B cell (primary cell): ENCODE measurements around the gene P3R3URF. TPM values are rescaled to one million over a fixed set of nuclear protein-coding genes. Genes with fewer than 3 reads are reported as not detected.

Experiments used
- ATAC-seq: fragments of 200-7000 bp; cut with Tn5 transposase; one replicate; pipeline ENCODE4 v1.10.0; 2021; ENCODE audit warnings: low read depth, mild to moderate bottlenecking, moderate number of reproducible peaks, moderate library complexity
- CTCF ChIA-PET: fragments of 350-600 bp; sonication (Branson Sonifier 250); formaldehyde crosslinking; loops from one replicate; lab custom pipeline; 2021; ENCODE audit warnings: antibody characterized with exemption, inconsistent platforms; lab: Charles Lee
- POLR2A ChIA-PET: fragments of 350-600 bp; sonication (Branson Sonifier 250); formaldehyde crosslinking; loops from one replicate; lab custom pipeline; 2021; ENCODE audit warnings: antibody characterized with exemption; lab: Charles Lee
- DNase-seq: peaks from one replicate; pipeline ENCODE4 v3.0.0; 2013
- H2AFZ ChIP-seq: 2 replicates; pipeline ENCODE4 v1.6.1; 2012; ENCODE audit warnings: mild to moderate bottlenecking, low read depth, low read length; ENCODE audit not compliant: insufficient read depth, poor library complexity, severe bottlenecking
- H3K27ac ChIP-seq, 2 donors: 1 replicate in 1 of 2; 2 replicates in 1 of 2; pipeline ENCODE4 v1.5.1; 2012 to 2013; ENCODE audit warnings: low read length in 2 of 2, mild to moderate bottlenecking in 2 of 2, moderate library complexity in 1 of 2
- H3K27me3 ChIP-seq, 4 experiments: fragments of 200-600 bp in 1 of 4; sonication (generic) in 1 of 4; replicated peaks in 1 of 4; 1 replicate in 2 of 4; 2 replicates in 2 of 4; pipeline versions ENCODE4 v1.6.1 to v1.7.0; 2013 to 2016; ENCODE audit warnings: low read length in 3 of 4, mild to moderate bottlenecking in 2 of 4, mixed read lengths in 1 of 4, moderate library complexity in 1 of 4; ENCODE audit not compliant: insufficient read depth in 4 of 4, control insufficient read depth in 3 of 4; ENCODE audit errors: control extremely low read depth in 1 of 4
- H3K36me3 ChIP-seq, 2 experiments: replicated peaks in 1 of 2; 1 replicate in 1 of 2; 2 replicates in 1 of 2; pipeline versions ENCODE4 v1.6.1 to v1.7.1; 2013; ENCODE audit warnings: low read length in 1 of 2; ENCODE audit not compliant: insufficient read depth in 2 of 2, control insufficient read depth in 1 of 2; ENCODE audit errors: control extremely low read depth in 1 of 2, extremely low read depth in 1 of 2
- H3K4me1 ChIP-seq, 2 donors: fragments of 200-600 bp in 1 of 2; sonication (generic) in 1 of 2; 1 replicate in 1 of 2; 2 replicates in 1 of 2; pipeline versions ENCODE4 v1.5.1 to v1.6.1; 2013 to 2017; ENCODE audit warnings: low read length in 2 of 2; ENCODE audit not compliant: control insufficient read depth in 2 of 2, insufficient read depth in 2 of 2
- H3K4me2 ChIP-seq: replicated peaks from 2 replicates; pipeline ENCODE3; 2012; ENCODE audit warnings: mild to moderate bottlenecking, low read depth, low read length; ENCODE audit not compliant: poor library complexity, severe bottlenecking
- H3K4me3 ChIP-seq, 5 experiments: fragments of 200-600 bp in 1 of 5; sonication (generic) in 1 of 5; 1 replicate in 3 of 5; 2 replicates in 2 of 5; pipeline versions ENCODE4 v1.5.1 to v1.7.0; 2011 to 2016; ENCODE audit warnings: low read length in 4 of 5, mild to moderate bottlenecking in 4 of 5, low read depth in 2 of 5, control low read depth in 1 of 5, moderate library complexity in 1 of 5; ENCODE audit not compliant: insufficient read depth in 1 of 5; ENCODE audit errors: control extremely low read depth in 1 of 5, extremely low read depth in 1 of 5
- H3K79me2 ChIP-seq: fragments of 200-600 bp; sonication (generic); one replicate; pipeline ENCODE4 v1.6.0; 2016; ENCODE audit warnings: low read length; ENCODE audit not compliant: control insufficient read depth, insufficient read depth
- H3K9ac ChIP-seq: fragments of 200-600 bp; sonication (generic); 2 replicates; pipeline ENCODE4 v1.6.1; 2017; ENCODE audit warnings: mild to moderate bottlenecking, low read length, moderate library complexity
- H3K9me3 ChIP-seq, 3 donors: one replicate each; pipeline versions ENCODE4 v1.6.1 to v1.7.1; 2013; ENCODE audit warnings: low read length in 2 of 3; ENCODE audit not compliant: control insufficient read depth in 2 of 3, insufficient read depth in 1 of 3; ENCODE audit errors: control extremely low read depth in 1 of 3
- H4K20me1 ChIP-seq: 2 replicates; pipeline ENCODE4 v1.6.0; 2012; ENCODE audit warnings: mild to moderate bottlenecking, low read length; ENCODE audit not compliant: insufficient read depth, control insufficient read depth, poor library complexity, severe bottlenecking
- H3K27ac Mint-ChIP-seq: one replicate; pipeline ENCODE4 v1.8.0; 2021; ENCODE audit warnings: mixed read lengths
- H3K27me3 Mint-ChIP-seq: one replicate; pipeline ENCODE4 v1.8.0; 2021; ENCODE audit warnings: mixed read lengths
- H3K4me1 Mint-ChIP-seq: one replicate; pipeline ENCODE4 v1.8.0; 2021; ENCODE audit warnings: mixed read lengths
- H3K4me3 Mint-ChIP-seq: one replicate; pipeline ENCODE4 v1.8.0; 2021; ENCODE audit warnings: mixed read lengths
- H3K9me3 Mint-ChIP-seq: one replicate; pipeline ENCODE4 v1.8.0; 2022; ENCODE audit warnings: mixed read lengths; ENCODE audit not compliant: insufficient read depth
- CTCF ChIP-seq: fragments of 200-600 bp; IDR thresholded peaks from one replicate; pipeline ENCODE4 v1.8.0; 2022; ENCODE audit warnings: antibody characterized with exemption, mild to moderate bottlenecking
- EZH2 ChIP-seq: IDR thresholded peaks from 2 replicates; pipeline ENCODE4 v1.6.1; 2012; ENCODE audit warnings: borderline replicate concordance, low read depth, mild to moderate bottlenecking, moderate library complexity, low read length; ENCODE audit not compliant: insufficient read depth, poor library complexity, severe bottlenecking
- WGBS: methylation state at CpG from one replicate; pipeline ENCODE4 v1.1.5; 2013; ENCODE audit warnings: missing lambda C conversion rate; ENCODE audit not compliant: insufficient coverage; 5-methylcytosine and 5-hydroxymethylcytosine counted together
- intact Hi-C: fragments of 100-400 bp; cut with micrococcal nuclease; formaldehyde crosslinking; loops from one replicate; pipeline ENCODE4 v1.10.0; 2022
- polyA plus RNA-seq: library from polyadenylated mRNA; depleted of rRNA; stranded (reverse); fragments of >200 nt; gene quantifications from 2 replicates; pipeline ENCODE4 v1.2.3, GENCODE V29; 2012
- total RNA-seq, 2 donors: library from RNA; stranded (reverse); fragments of 120-200 nt in 1 of 2; gene quantifications; 1 replicate in 1 of 2; 2 replicates in 1 of 2; pipeline versions ENCODE4 v1.2.3 to v1.2.4, GENCODE V29; 2013 to 2022

P3R3URF gene
- total and polyA plus RNA-seq, 2 donors (not counting 1 experiment from before 2014, with no cell fraction given), result not detected

- ChIA-PET CTCF (interaction anchor here (0.6 to 1.5 kb wide), 2 partner anchors 30 to 530 kb away, joined by 3 read pairs; no protein-coding TSS in a partner anchor), POLR2A (no interaction called here)
- Mint-ChIP-seq H3K9me3 (no peaks in the 10 kb centered on the region), H3K27me3 (no peaks in the 10 kb centered on the region), H3K4me1 (peaks cover 14% of the 10 kb centered on the region), H3K27ac (no peak overlapping the region), H3K4me3 (no peak overlapping the region)
- Histone ChIP-seq H4K20me1 (no peaks in the 10 kb centered on the region), H3K4me1 (peaks cover 12 to 19% of the 10 kb centered on the region in 2 donors), H3K9ac (no peak overlapping the region), H3K27me3 (no peaks in the 10 kb centered on the region), H3K4me2 (no peak overlapping the region), H2AFZ (no peak overlapping the region), H3K4me3 (no peak overlapping the region), H3K27ac (no peak overlapping the region), H3K36me3 (peaks cover 0 to 47% of the 10 kb centered on the region in 2 experiments), H3K9me3 (no peaks in the 10 kb centered on the region), H3K79me2 (peaks cover 9% of the 10 kb centered on the region)
- WGBS, result 100% methylated on average over 6 of the region's 9 CpGs
- ATAC-seq, result no peak
- intact Hi-C loops, result no loop called here
- TF ChIP-seq EZH2, result no peak
- TF ChIP-seq CTCF, result no peak
- DNase-seq, result no peak
These were observed 17.8 kb upstream of the P3R3URF start for GRCh38 chr1:46193984-46194570.

GRCh38 chr1:46193285-46193684, 17.0 kb upstream of the P3R3URF start:
- Histone ChIP-seq H3K4me2 (no peak overlapping the region), H3K27me3 (no peaks in the 10 kb centered on the region), H2AFZ (no peak overlapping the region), H3K27ac (no peak overlapping the region), H3K79me2 (peaks cover 9% of the 10 kb centered on the region), H4K20me1 (no peaks in the 10 kb centered on the region), H3K36me3 (peaks cover 0 to 51% of the 10 kb centered on the region in 2 experiments), H3K4me1 (peaks cover 8 to 13% of the 10 kb centered on the region in 2 donors), H3K9ac (no peak overlapping the region), H3K9me3 (no peaks in the 10 kb centered on the region), H3K4me3 (no peak overlapping the region)
- no peak overlapping the region for H3K27ac Mint-ChIP-seq
- TF ChIP-seq EZH2 (no peak), CTCF (no peak)
- no peak overlapping the region for H3K4me3 Mint-ChIP-seq
- WGBS, result 100% methylated on average over 5 of the region's 7 CpGs
- intact Hi-C loops, result no loop called here
- ATAC-seq, result no peak
- ChIA-PET CTCF (no interaction called here), POLR2A (no interaction called here)
- no peaks in the 10 kb centered on the region for H3K9me3 Mint-ChIP-seq
- no peaks in the 10 kb centered on the region for H3K27me3 Mint-ChIP-seq
- peaks cover 10% of the 10 kb centered on the region for H3K4me1 Mint-ChIP-seq
- DNase-seq, result no peak
